Measurements from ENCODE around the gene IFT88.

Gene IFT88

GRCh38 chr13:20579191-20579590 is 12.2 kb downstream of the IFT88 start:
- no peak for TF ChIP-seq CTCF (IDR thresholded peaks at IDR 0.05; ENCODE audit: low read depth, low read length)
- H3K4me3 ChIP-seq (ENCODE audit: low read depth, low read length) = no peak overlapping the region

GRCh38 chr13:20580257-20580656 is 13.3 kb downstream of the IFT88 start:
- no peak for TF ChIP-seq CTCF (IDR thresholded peaks at IDR 0.05; ENCODE audit: low read depth, low read length)
- H3K4me3 ChIP-seq (ENCODE audit: low read depth, low read length) = no peak overlapping the region

GRCh38 chr13:20582026-20582425 is 15.1 kb downstream of the IFT88 start:
- no peak for TF ChIP-seq CTCF (IDR thresholded peaks at IDR 0.05; ENCODE audit: low read depth, low read length)
- H3K4me3 ChIP-seq (ENCODE audit: low read depth, low read length) = no peak overlapping the region

GRCh38 chr13:20583803-20584293 is 16.9 kb downstream of the IFT88 start:
- TF ChIP-seq CTCF (IDR thresholded peaks at IDR 0.05; ENCODE audit: low read depth, low read length) = no peak
- H3K4me3 ChIP-seq (ENCODE audit: low read depth, low read length) = no peak overlapping the region

- no peak for TF ChIP-seq CTCF (IDR thresholded peaks at IDR 0.05; ENCODE audit: low read depth, low read length)
- no peak overlapping the region for H3K4me3 ChIP-seq (ENCODE audit: low read depth, low read length)
Observed at GRCh38 chr13:20585371-20585770, 18.4 kb downstream of the IFT88 start.

GRCh38 chr13:20588529-20589110 is 21.7 kb downstream of the IFT88 start:
- TF ChIP-seq CTCF (IDR thresholded peaks at IDR 0.05; ENCODE audit: low read depth, low read length) = no peak
- no peak overlapping the region for H3K4me3 ChIP-seq (ENCODE audit: low read depth, low read length)

- no peak for TF ChIP-seq CTCF (IDR thresholded peaks at IDR 0.05; ENCODE audit: low read depth, low read length)
- H3K4me3 ChIP-seq (ENCODE audit: low read depth, low read length) = no peak overlapping the region
Observed at GRCh38 chr13:20590561-20590960, 23.6 kb downstream of the IFT88 start.
